Activated CD8-positive, alpha-beta T cell treated with anti-CD3 and anti-CD28 coated beads, Interleukin-2, amount 10 ng/mL, durations not matched to agents 7 days and 5 days (primary cell): ENCODE measurements around the gene CREB3. TPM values are rescaled to one million over a fixed set of nuclear protein-coding genes. Genes with fewer than 3 reads are reported as not detected.

ENCODE experiments used
- ATAC-seq: fragments of 150-1000 bp; cut with Tn5 transposase; one replicate; pipeline ENCODE4 v1.10.0; 2021; ENCODE audit warnings: moderate library complexity
- CTCF ChIA-PET: fragments of 350-600 bp; sonication (Branson Sonifier 250); formaldehyde crosslinking; loops from one replicate; lab custom pipeline; 2021; ENCODE audit warnings: antibody characterized with exemption; lab: Charles Lee
- POLR2A ChIA-PET: fragments of 350-600 bp; sonication (Branson Sonifier 250); formaldehyde crosslinking; loops from one replicate; lab custom pipeline; 2021; ENCODE audit warnings: antibody characterized with exemption; lab: Charles Lee
- DNase-seq: peaks from one replicate; pipeline ENCODE4 v3.0.0-alpha.2; 2020
- H3K27ac Mint-ChIP-seq: one replicate; pipeline ENCODE4 v1.8.0; 2021; ENCODE audit warnings: mild to moderate bottlenecking, mixed read lengths
- H3K27me3 Mint-ChIP-seq: one replicate; pipeline ENCODE4 v1.8.0; 2021; ENCODE audit warnings: low read depth, mixed read lengths
- H3K36me3 Mint-ChIP-seq: one replicate; pipeline ENCODE4 v1.8.0; 2021; ENCODE audit warnings: low read depth, mixed read lengths
- H3K4me1 Mint-ChIP-seq: one replicate; pipeline ENCODE4 v1.8.0; 2021; ENCODE audit warnings: low read depth, mixed read lengths
- H3K4me3 Mint-ChIP-seq: one replicate; pipeline ENCODE4 v1.8.0; 2021; ENCODE audit warnings: mild to moderate bottlenecking, mixed read lengths
- H3K9me3 Mint-ChIP-seq: one replicate; pipeline ENCODE4 v1.8.0; 2022; ENCODE audit warnings: mixed read lengths; ENCODE audit not compliant: insufficient read depth
- microRNA-seq: library from miRNA; unstranded; fragments of <30 nt; microRNA quantifications from one replicate; pipeline ENCODE4 v1.2.0, GENCODE V29; 2022
- total RNA-seq, 2 experiments: library from RNA; stranded (reverse); gene quantifications; one replicate each; pipeline ENCODE4 v1.2.3, GENCODE V29; 2021

Gene CREB3
- total RNA-seq, 2 experiments from 2014 or later = 21.6 to 21.7 TPM

DNA sequence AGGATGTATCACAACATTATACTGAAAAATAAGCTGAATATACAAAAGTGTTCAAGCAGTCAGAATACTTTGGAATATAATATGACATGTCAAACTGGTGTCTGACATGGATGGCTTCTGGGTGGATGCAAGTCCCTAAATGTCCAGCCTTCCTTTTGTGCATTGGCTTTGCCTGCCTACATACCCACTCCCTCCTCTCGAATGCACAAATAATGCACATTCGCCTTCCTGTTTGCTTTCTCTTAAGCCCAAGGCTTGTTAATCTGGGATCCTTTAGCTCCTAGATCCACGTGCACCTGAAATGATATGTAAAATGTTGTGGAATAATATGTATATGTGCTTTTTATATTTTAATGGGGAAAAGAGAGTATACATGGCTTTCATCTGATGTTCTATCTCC is 46.0 kb downstream of the CREB3 start:
- ATAC-seq (no peak), DNase-seq (no peak)
- POLR2A ChIA-PET = interaction anchor here (0.6 to 1.1 kb wide), 3 partner anchors 13 to 47 kb away, joined by 3 to 4 read pairs (median 4); partner anchors contain the start of genes CREB3 and TLN1
- CTCF ChIA-PET = interaction anchor here (0.8 to 4.1 kb wide), 6 partner anchors 10 to 175 kb away, joined by 3 to 17 read pairs (median 5); no protein-coding TSS in a partner anchor
- Mint-ChIP-seq H3K9me3 (no peaks in the 10 kb centered on the region), H3K27ac (no peak overlapping the region), H3K27me3 (no peaks in the 10 kb centered on the region), H3K36me3 (peaks cover 8% of the 10 kb centered on the region), H3K4me3 (no peak overlapping the region), H3K4me1 (no peaks in the 10 kb centered on the region)

DNA sequence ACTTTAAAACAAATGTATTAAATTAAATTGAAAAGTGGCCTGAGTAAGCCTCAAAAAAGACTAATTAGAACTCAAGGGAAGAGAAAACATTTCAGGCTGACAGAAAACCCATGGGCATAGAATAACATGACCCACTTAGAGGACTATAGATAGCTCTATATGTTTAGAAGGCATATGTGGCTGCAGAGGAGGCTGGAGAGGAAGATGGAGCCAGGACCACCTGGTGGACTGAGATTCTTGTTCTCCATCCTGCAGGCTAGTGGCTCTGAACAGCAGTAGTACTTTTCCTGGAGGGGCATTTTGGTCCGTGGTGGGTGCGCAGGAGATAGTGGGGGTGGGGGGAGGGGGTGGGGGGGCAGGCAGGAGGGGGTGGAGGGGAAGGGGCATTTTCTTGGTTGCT is 48.6 kb downstream of the CREB3 start:
- H3K27me3 Mint-ChIP-seq = no peaks in the 10 kb centered on the region
- ChIA-PET CTCF (interaction anchor here (4.1 kb wide), 1 partner anchor 9 kb away, joined by 17 read pairs; no protein-coding TSS in a partner anchor), POLR2A (no interaction called here)
- H3K36me3 Mint-ChIP-seq = peaks cover 20% of the 10 kb centered on the region
- no peaks in the 10 kb centered on the region for H3K4me1 Mint-ChIP-seq
- ATAC-seq (no peak), DNase-seq (no peak)
- no peak overlapping the region for H3K4me3 Mint-ChIP-seq
- no peaks in the 10 kb centered on the region for H3K9me3 Mint-ChIP-seq
- no peak overlapping the region for H3K27ac Mint-ChIP-seq

DNA sequence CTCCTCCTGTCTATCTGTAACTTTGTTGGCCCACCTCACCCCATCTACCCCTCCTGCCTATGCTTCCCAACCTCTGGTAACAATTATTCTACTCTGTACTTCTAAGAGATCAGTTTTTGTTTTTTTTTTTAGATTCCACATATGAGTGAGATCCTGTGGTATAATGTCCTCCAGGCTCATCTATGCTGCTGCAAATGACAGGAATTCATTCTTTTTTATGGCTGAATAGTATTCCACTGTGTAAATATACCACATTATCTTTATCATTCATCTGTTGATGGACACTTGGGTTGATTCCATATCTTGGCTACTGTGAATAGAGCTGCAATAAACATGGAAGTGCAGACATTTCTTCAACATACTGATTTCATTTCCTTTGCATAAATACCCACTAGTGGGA is 51.0 kb downstream of the CREB3 start:
- no peaks in the 10 kb centered on the region for H3K4me1 Mint-ChIP-seq
- peaks cover 31% of the 10 kb centered on the region for H3K36me3 Mint-ChIP-seq
- H3K27me3 Mint-ChIP-seq = no peaks in the 10 kb centered on the region
- no peaks in the 10 kb centered on the region for H3K9me3 Mint-ChIP-seq
- H3K4me3 Mint-ChIP-seq = no peak overlapping the region
- DNase-seq = no peak
- ChIA-PET CTCF (interaction anchor here (1.6 kb wide), 1 partner anchor 99 kb away, joined by 7 read pairs; no protein-coding TSS in a partner anchor), POLR2A (no interaction called here)
- ATAC-seq = no peak
- no peak overlapping the region for H3K27ac Mint-ChIP-seq

Small RNAs within 50 kb of the gene (microRNA-seq; reads per million reads assigned to microRNA genes)
- gene MIR6852 (not detected), gene MIR6853 (not detected)

Other genes starting within 250 kb of the CREB3 start
- 1 to 10 TPM; 1.9 to 2.3 TPM for gene RUSC2, start 242.6 kb upstream of the CREB3 start, total RNA-seq
- 10 to 100 TPM; 41.6 to 47.1 TPM for gene TESK1, start 127.4 kb upstream of the CREB3 start, total RNA-seq
- 10 to 100 TPM; 11.6 to 15.0 TPM for gene CD72, start 114.3 kb upstream of the CREB3 start, total RNA-seq
- gene SIT1, start 81.7 kb upstream of the CREB3 start, total RNA-seq = 100 to 1,000 TPM; 213 to 220 TPM
- over 10,000 TPM in 1 of 2 experiments, 1,000 to 10,000 TPM in 1; 7,126 to 12,592 TPM for gene RMRP, start 74.6 kb upstream of the CREB3 start, total RNA-seq
- gene CCDC107, start 74.4 kb upstream of the CREB3 start, total RNA-seq = 10 to 100 TPM; 34.8 to 36.8 TPM
- 10 to 100 TPM; 17.2 to 17.3 TPM for gene ARHGEF39, start 67.5 kb upstream of the CREB3 start, total RNA-seq
- 1 to 10 TPM in 1 of 2 experiments, under 1 TPM in 1; 0.50 to 1.3 TPM for gene CA9, start 58.7 kb upstream of the CREB3 start, total RNA-seq
- gene TPM2, start 42.7 kb upstream of the CREB3 start, total RNA-seq = 10 to 100 TPM; 12.0 to 12.8 TPM
- 100 to 1,000 TPM; 448 to 450 TPM for gene TLN1, start 471 bp upstream of the CREB3 start, total RNA-seq
- 10 to 100 TPM; 52.6 to 56.4 TPM for gene GBA2, start 16.6 kb downstream of the CREB3 start, total RNA-seq
- gene RGP1, start 16.6 kb downstream of the CREB3 start, total RNA-seq = 10 to 100 TPM; 22.1 to 22.9 TPM
- gene MSMP, start 21.6 kb downstream of the CREB3 start, total RNA-seq = under 1 TPM; 0.61 to 0.89 TPM
- gene NPR2, start 58.9 kb downstream of the CREB3 start, total RNA-seq = 10 to 100 TPM; 10.8 to 11.1 TPM
- gene SPAG8, start 79.6 kb downstream of the CREB3 start, total RNA-seq = 1 to 10 TPM; 1.3 to 1.5 TPM
- gene HINT2, start 82.4 kb downstream of the CREB3 start, total RNA-seq = 10 to 100 TPM; 74.7 to 76.8 TPM
- gene FAM221B, start 96.1 kb downstream of the CREB3 start, total RNA-seq = not detected
- gene TMEM8B, start 96.6 kb downstream of the CREB3 start, total RNA-seq = 1 to 10 TPM; 1.6 to 2.3 TPM
- not detected for gene OR13J1, start 137.7 kb downstream of the CREB3 start, total RNA-seq
- gene HRCT1, start 173.5 kb downstream of the CREB3 start, total RNA-seq = not detected
- gene SPAAR, start 176.8 kb downstream of the CREB3 start, total RNA-seq = not detected
- gene OR2S2, start 225.5 kb downstream of the CREB3 start, total RNA-seq = not detected